Choroid plexus epithelial cell (primary cell): ENCODE results near the gene DHX9.

Experiments used
- DNase-seq: peaks from one replicate; pipeline ENCODE4 v3.0.0-alpha.2; 2010; ENCODE audit warnings: low read depth
- H3K4me3 ChIP-seq: 2 replicates; pipeline ENCODE4 v1.5.1; 2011; ENCODE audit warnings: low read depth, mild to moderate bottlenecking, control low read depth, low read length, moderate library complexity
- TF ChIP-seq, protein P1 (sequence below): conservative IDR thresholded peaks from 2 replicates; pipeline ENCODE4 v1.5.1; 2011; ENCODE audit warnings: low read depth, mild to moderate bottlenecking, control low read depth, inconsistent platforms, low read length, moderate library complexity

Gene DHX9

DNA sequence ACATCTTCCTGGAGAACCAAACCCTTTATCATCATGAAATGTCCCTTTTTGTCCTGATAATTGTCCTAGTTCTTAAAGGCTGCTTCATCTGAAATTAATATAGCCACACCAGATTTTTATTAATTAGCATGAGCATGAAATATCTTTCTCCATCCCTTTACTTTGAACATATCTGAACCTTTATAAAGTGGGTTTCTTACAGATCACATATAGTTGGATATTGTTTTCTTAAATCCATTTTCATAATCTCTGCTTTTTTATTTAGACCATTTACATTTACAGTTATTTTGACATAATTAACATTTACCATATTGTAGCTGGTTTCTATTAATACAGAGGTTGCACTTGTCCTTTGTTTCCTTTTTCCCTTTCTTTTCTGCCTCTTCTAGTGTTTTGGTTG is 96.6 kb downstream of the DHX9 start:
- TF ChIP-seq, protein P1, sequence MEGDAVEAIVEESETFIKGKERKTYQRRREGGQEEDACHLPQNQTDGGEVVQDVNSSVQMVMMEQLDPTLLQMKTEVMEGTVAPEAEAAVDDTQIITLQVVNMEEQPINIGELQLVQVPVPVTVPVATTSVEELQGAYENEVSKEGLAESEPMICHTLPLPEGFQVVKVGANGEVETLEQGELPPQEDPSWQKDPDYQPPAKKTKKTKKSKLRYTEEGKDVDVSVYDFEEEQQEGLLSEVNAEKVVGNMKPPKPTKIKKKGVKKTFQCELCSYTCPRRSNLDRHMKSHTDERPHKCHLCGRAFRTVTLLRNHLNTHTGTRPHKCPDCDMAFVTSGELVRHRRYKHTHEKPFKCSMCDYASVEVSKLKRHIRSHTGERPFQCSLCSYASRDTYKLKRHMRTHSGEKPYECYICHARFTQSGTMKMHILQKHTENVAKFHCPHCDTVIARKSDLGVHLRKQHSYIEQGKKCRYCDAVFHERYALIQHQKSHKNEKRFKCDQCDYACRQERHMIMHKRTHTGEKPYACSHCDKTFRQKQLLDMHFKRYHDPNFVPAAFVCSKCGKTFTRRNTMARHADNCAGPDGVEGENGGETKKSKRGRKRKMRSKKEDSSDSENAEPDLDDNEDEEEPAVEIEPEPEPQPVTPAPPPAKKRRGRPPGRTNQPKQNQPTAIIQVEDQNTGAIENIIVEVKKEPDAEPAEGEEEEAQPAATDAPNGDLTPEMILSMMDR = no peak
- no peak overlapping the region for H3K4me3 ChIP-seq
- DNase-seq = no peak
